ENCODE measurements around the gene FUT9.

FUT9 gene

GRCh38 chr6:96110878-96111277 is 95.1 kb downstream of the FUT9 start:
- Mint-ChIP-seq H3K9me3 (ENCODE audit: low read depth) (no peaks in the 10 kb centered on the region), H3K4me1 (ENCODE audit: low read depth) (no peaks in the 10 kb centered on the region), H3K4me3 (no peak overlapping the region), H3K27me3 (no peaks in the 10 kb centered on the region), H3K27ac (no peak overlapping the region), H3K36me3 (no peaks in the 10 kb centered on the region)

- H3K27ac Mint-ChIP-seq = no peak overlapping the region
- peaks cover 3% of the 10 kb centered on the region for H3K9me3 Mint-ChIP-seq (ENCODE audit: low read depth)
- H3K4me3 Mint-ChIP-seq = no peak overlapping the region
- H3K4me1 Mint-ChIP-seq (ENCODE audit: low read depth) = no peaks in the 10 kb centered on the region
- no peaks in the 10 kb centered on the region for H3K27me3 Mint-ChIP-seq
- H3K36me3 Mint-ChIP-seq = no peaks in the 10 kb centered on the region
These were observed 100.9 kb downstream of the FUT9 start for GRCh38 chr6:96116674-96117073.

DNA sequence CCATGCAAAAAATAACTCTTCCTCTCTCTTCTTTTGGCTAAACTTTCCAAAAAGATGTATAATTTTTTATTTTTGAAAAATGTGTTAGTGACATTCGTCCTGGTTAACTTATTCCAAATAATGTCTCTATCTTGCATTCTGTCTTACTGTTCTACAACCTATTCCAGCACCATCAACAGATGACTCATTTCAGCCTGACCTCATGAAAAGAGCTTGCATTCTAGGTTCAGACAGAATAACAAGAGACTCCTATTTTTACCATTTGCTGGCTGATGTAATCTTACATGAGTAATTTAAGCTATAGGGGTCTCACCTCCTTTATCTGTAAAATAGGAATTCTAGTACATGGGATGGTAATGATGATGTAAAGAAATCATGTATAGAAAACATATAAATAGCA is 109.0 kb downstream of the FUT9 start:
- Mint-ChIP-seq H3K9me3 (ENCODE audit: low read depth) (peaks cover 5% of the 10 kb centered on the region), H3K4me3 (no peak overlapping the region), H3K36me3 (no peaks in the 10 kb centered on the region), H3K27ac (no peak overlapping the region), H3K4me1 (ENCODE audit: low read depth) (no peaks in the 10 kb centered on the region), H3K27me3 (no peaks in the 10 kb centered on the region)

GRCh38 chr6:96138406-96138805 is 122.6 kb downstream of the FUT9 start:
- no peaks in the 10 kb centered on the region for H3K27me3 Mint-ChIP-seq
- H3K27ac Mint-ChIP-seq = no peak overlapping the region
- H3K9me3 Mint-ChIP-seq (ENCODE audit: low read depth) = no peaks in the 10 kb centered on the region

GRCh38 chr6:96142142-96142541 is 126.4 kb downstream of the FUT9 start:
- Mint-ChIP-seq H3K4me1 (ENCODE audit: low read depth) (no peaks in the 10 kb centered on the region), H3K4me3 (no peak overlapping the region), H3K27me3 (no peaks in the 10 kb centered on the region), H3K27ac (no peak overlapping the region), H3K36me3 (no peaks in the 10 kb centered on the region), H3K9me3 (ENCODE audit: low read depth) (no peaks in the 10 kb centered on the region)

More at GRCh38 chr6:96138406-96138805, 122.6 kb downstream of the FUT9 start:
- Mint-ChIP-seq H3K4me3 (no peak overlapping the region), H3K4me1 (ENCODE audit: low read depth) (no peaks in the 10 kb centered on the region), H3K36me3 (no peaks in the 10 kb centered on the region)

GRCh38 chr6:96150431-96150830 is 134.7 kb downstream of the FUT9 start:
- H3K36me3 Mint-ChIP-seq = no peaks in the 10 kb centered on the region
- H3K4me1 Mint-ChIP-seq (ENCODE audit: low read depth) = no peaks in the 10 kb centered on the region
- no peak overlapping the region for H3K4me3 Mint-ChIP-seq
- no peaks in the 10 kb centered on the region for H3K27me3 Mint-ChIP-seq
- no peaks in the 10 kb centered on the region for H3K9me3 Mint-ChIP-seq (ENCODE audit: low read depth)
- no peak overlapping the region for H3K27ac Mint-ChIP-seq

GRCh38 chr6:96151707-96152106 is 135.9 kb downstream of the FUT9 start:
- H3K27me3 Mint-ChIP-seq = no peaks in the 10 kb centered on the region
- no peak overlapping the region for H3K27ac Mint-ChIP-seq
- no peaks in the 10 kb centered on the region for H3K9me3 Mint-ChIP-seq (ENCODE audit: low read depth)
- H3K4me3 Mint-ChIP-seq = no peak overlapping the region
- H3K36me3 Mint-ChIP-seq = no peaks in the 10 kb centered on the region
- H3K4me1 Mint-ChIP-seq (ENCODE audit: low read depth) = no peaks in the 10 kb centered on the region

DNA sequence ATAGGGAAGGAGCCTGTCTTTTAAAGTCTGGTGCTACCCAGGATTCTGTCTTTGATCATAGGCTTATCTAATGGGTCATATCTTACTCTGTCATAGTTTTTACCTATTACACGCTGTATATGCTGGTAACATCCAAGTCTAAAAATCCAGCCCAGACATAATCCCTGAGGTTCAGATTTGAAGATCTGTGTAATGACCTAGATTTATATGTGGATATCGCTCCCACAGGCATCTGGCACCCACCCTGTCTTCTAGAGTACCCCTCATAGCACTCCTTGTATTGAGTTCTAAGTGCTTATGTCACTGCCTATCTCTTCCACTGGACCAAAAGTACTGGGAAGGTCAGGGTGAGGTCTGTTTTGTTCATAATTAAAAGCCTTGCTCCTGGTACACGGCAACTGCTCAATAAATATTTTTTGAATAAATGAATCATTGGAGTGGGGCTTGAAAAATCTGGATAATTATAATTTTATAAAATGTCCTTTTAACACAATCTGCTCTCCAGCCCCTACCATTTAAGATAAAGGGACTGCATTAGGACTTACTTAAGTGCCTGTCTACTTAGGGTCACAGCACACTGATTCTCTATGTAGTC is 136.4 kb downstream of the FUT9 start:
- Mint-ChIP-seq H3K4me3 (no peak overlapping the region), H3K27ac (no peak overlapping the region), H3K4me1 (ENCODE audit: low read depth) (no peaks in the 10 kb centered on the region), H3K27me3 (no peaks in the 10 kb centered on the region), H3K9me3 (ENCODE audit: low read depth) (no peaks in the 10 kb centered on the region), H3K36me3 (no peaks in the 10 kb centered on the region)

DNA sequence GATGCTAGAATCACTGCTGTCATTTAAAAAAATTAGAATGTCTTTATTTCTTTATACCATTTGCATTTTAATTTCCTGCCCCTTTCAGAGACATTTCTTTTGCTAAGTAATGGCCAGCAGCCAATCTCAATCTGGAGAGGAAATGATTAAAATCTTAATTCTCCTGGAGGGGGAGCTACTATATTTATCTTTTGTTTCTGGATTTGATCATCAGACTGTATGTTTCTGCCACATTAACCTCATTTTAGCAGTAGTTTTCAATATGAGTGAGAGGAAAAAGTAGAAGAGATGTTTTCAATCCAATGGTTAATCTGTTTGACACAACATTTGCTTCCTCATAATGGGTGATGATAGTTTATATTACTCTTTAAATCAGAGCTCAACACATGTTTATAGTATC is 138.0 kb downstream of the FUT9 start:
- Mint-ChIP-seq H3K4me3 (no peak overlapping the region), H3K36me3 (no peaks in the 10 kb centered on the region), H3K9me3 (ENCODE audit: low read depth) (no peaks in the 10 kb centered on the region), H3K27ac (no peak overlapping the region), H3K27me3 (no peaks in the 10 kb centered on the region), H3K4me1 (ENCODE audit: low read depth) (no peaks in the 10 kb centered on the region)

DNA sequence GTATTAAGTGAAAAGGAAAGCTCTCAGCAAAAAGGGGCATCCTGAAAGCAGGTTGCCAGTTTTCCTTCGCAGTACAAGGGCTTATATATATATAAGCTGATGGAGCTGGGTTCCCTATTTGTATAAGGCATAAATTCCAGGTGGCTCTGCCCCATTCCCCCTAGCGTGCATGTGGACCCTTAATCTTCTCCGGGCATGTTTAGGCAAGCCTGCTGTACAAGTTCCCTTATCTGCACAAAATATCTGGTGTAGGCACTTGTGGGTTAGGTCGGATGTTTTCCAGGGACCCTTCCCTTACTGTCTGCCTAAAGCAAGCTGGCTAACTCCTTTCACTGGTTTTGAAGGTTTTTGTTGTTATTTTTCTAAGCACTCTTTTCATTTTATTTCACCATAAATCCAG is 140.7 kb downstream of the FUT9 start:
- Mint-ChIP-seq H3K36me3 (no peaks in the 10 kb centered on the region), H3K4me1 (ENCODE audit: low read depth) (no peaks in the 10 kb centered on the region), H3K9me3 (ENCODE audit: low read depth) (no peaks in the 10 kb centered on the region), H3K27ac (no peak overlapping the region), H3K4me3 (no peak overlapping the region), H3K27me3 (peaks cover 1% of the 10 kb centered on the region)

DNA sequence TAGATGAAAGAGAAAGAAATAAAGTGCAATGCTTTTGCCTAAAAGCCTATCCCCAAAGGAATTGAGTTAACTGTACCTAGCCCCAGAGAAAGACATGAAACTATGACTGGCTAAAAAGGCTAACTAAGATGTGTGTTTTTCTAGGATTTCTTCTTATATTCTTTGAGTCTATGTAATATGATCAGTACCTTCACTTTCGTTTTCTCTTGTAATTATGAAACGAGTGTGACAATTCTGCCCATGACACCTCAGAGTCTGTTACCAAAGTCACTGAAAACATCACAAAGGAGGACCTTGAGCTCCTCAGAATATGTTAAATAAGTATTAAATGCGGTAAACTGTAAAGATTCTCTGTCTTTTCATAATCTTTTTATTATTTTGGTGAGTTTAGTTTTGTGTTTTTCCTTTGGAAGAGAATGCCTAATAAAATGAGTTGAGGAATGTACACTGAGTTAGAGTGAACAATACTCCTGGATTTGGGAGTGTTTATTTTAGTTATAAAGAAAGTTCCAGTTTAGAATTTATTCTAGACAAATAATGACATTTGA is 141.3 kb downstream of the FUT9 start:
- Mint-ChIP-seq H3K9me3 (ENCODE audit: low read depth) (no peaks in the 10 kb centered on the region), H3K27ac (no peak overlapping the region), H3K27me3 (peaks cover 1% of the 10 kb centered on the region), H3K36me3 (no peaks in the 10 kb centered on the region), H3K4me3 (no peak overlapping the region), H3K4me1 (ENCODE audit: low read depth) (no peaks in the 10 kb centered on the region)

DNA sequence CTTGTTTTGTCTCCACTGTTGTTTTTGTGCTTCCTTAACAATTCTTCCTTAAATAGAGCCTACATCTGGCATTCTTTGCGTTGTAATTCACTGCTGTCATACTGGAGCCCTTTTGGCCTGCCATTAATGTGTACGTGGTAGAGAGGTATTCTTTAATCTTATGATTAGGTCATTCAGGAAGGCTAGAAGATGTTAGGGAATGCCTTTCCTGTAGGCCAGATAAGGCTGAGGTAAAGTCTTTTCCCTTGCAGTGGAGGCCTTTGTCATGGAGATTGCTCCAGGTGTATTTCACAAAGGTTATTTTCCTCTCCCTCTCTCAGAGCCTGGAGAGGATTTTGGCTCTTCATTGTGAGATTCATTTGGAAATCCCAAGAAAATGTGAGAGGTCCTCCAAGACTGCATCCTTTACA is 146.9 kb downstream of the FUT9 start:
- Mint-ChIP-seq H3K36me3 (no peaks in the 10 kb centered on the region), H3K9me3 (ENCODE audit: low read depth) (no peaks in the 10 kb centered on the region), H3K4me3 (no peak overlapping the region), H3K27ac (no peak overlapping the region), H3K4me1 (ENCODE audit: low read depth) (no peaks in the 10 kb centered on the region), H3K27me3 (peaks cover 5% of the 10 kb centered on the region)

DNA sequence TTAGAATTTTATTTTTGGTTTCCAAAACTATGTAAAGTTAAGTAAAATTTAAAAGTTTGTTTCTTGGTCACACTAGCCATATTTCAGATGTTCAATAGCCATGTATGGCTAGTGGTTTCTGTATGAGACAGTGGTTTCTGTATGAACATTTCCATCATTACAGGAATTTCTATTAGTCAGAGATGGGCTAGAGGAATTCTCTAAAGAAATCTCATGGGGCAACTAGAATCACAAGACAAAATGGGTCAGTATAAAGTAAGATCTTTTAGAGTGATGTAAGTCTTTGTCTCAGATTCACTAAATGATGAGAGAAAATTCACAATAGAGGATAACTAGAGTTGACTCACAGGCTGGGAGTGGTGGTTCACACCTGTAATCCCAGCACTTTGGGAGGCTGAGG is 149.0 kb downstream of the FUT9 start:
- Mint-ChIP-seq H3K27ac (no peak overlapping the region), H3K4me1 (ENCODE audit: low read depth) (no peaks in the 10 kb centered on the region)

GRCh38 chr6:96171112-96171511 is 155.3 kb downstream of the FUT9 start:
- no peaks in the 10 kb centered on the region for H3K4me1 Mint-ChIP-seq (ENCODE audit: low read depth)
- no peak overlapping the region for H3K4me3 Mint-ChIP-seq
- H3K27me3 Mint-ChIP-seq = peaks cover 4% of the 10 kb centered on the region
- no peak overlapping the region for H3K27ac Mint-ChIP-seq
- no peaks in the 10 kb centered on the region for H3K36me3 Mint-ChIP-seq
- no peaks in the 10 kb centered on the region for H3K9me3 Mint-ChIP-seq (ENCODE audit: low read depth)

More for the DNA sequence above, 149.0 kb downstream of the FUT9 start:
- peaks cover 4% of the 10 kb centered on the region for H3K27me3 Mint-ChIP-seq
- H3K4me3 Mint-ChIP-seq = no peak overlapping the region
- H3K9me3 Mint-ChIP-seq (ENCODE audit: low read depth) = no peaks in the 10 kb centered on the region
- H3K36me3 Mint-ChIP-seq = no peaks in the 10 kb centered on the region

DNA sequence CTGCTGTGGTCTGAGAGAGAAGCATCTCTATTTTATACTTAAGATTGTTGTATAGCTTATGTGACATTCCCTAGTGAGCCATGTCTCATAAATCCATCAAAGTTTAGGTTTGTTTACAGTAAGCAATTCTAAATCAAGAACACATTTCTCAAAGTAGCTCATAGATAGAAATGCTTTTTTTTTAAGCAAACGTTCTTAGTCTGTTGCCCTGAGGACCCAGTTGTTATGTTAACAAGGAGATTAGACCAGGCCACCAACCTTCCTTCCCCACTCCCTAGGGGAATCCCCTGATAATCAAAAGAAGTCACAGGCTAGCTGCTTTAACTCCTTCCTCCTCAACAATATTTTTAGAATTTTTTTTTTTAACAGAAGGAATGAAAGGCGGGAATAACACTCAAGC is 169.0 kb downstream of the FUT9 start:
- H3K27me3 Mint-ChIP-seq = no peaks in the 10 kb centered on the region
- no peak overlapping the region for H3K4me3 Mint-ChIP-seq
- H3K27ac Mint-ChIP-seq = no peak overlapping the region
- no peaks in the 10 kb centered on the region for H3K4me1 Mint-ChIP-seq (ENCODE audit: low read depth)
- peaks cover 10% of the 10 kb centered on the region for H3K9me3 Mint-ChIP-seq (ENCODE audit: low read depth)
- no peaks in the 10 kb centered on the region for H3K36me3 Mint-ChIP-seq

DNA sequence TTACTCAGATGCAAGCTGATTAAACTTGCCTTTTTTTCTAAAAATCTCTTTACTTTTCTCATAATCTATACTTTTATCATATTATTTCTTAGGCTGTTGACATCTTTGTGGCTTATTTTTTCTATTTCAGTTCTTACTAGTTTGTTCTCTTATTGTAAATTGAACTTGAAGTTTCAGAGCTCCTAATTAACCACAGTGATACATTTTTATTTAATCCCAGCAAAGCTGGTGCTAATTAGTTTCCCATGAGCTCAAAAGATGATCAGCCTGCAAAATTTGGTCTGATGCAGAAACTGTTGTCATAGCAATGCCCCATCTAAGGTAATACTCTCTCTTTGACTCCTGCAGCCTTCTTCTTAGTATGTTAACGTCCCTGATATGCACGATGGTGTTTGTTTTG is 170.3 kb downstream of the FUT9 start:
- H3K36me3 Mint-ChIP-seq = no peaks in the 10 kb centered on the region
- H3K4me3 Mint-ChIP-seq = no peak overlapping the region
- H3K4me1 Mint-ChIP-seq (ENCODE audit: low read depth) = no peaks in the 10 kb centered on the region
- no peaks in the 10 kb centered on the region for H3K27me3 Mint-ChIP-seq
- no peak overlapping the region for H3K27ac Mint-ChIP-seq
- peaks cover 10% of the 10 kb centered on the region for H3K9me3 Mint-ChIP-seq (ENCODE audit: low read depth)

Measured in activated naive CD8-positive, alpha-beta T cell (primary cell).